ENCODE data around the gene ARGFX. TPM values are rescaled to one million over a fixed set of nuclear protein-coding genes. Genes with fewer than 3 reads are reported as not detected.

ARGFX gene
- total RNA-seq, 1 experiment from 2014 or later, result not detected

DNA sequence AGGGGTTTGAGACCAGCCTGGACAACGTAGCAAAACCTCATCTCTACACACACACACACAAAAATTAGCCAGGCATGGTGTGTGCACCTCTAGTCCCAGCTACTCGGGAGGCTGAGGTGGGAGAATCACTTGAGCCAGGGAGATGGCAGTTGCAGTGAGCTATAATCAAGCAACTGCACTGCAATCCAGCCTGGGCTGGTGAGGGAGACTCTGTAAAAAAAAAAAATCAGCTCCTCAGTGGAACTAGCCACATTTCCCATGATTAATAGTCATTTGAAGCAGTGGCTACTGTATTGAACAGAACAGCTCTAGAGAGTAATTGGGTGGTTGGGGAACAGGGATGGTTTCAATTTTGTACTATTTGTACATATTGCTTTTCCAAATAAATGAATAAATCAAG, 13.9 kb downstream of the ARGFX start (continued):
- TF ChIP-seq, protein P1, sequence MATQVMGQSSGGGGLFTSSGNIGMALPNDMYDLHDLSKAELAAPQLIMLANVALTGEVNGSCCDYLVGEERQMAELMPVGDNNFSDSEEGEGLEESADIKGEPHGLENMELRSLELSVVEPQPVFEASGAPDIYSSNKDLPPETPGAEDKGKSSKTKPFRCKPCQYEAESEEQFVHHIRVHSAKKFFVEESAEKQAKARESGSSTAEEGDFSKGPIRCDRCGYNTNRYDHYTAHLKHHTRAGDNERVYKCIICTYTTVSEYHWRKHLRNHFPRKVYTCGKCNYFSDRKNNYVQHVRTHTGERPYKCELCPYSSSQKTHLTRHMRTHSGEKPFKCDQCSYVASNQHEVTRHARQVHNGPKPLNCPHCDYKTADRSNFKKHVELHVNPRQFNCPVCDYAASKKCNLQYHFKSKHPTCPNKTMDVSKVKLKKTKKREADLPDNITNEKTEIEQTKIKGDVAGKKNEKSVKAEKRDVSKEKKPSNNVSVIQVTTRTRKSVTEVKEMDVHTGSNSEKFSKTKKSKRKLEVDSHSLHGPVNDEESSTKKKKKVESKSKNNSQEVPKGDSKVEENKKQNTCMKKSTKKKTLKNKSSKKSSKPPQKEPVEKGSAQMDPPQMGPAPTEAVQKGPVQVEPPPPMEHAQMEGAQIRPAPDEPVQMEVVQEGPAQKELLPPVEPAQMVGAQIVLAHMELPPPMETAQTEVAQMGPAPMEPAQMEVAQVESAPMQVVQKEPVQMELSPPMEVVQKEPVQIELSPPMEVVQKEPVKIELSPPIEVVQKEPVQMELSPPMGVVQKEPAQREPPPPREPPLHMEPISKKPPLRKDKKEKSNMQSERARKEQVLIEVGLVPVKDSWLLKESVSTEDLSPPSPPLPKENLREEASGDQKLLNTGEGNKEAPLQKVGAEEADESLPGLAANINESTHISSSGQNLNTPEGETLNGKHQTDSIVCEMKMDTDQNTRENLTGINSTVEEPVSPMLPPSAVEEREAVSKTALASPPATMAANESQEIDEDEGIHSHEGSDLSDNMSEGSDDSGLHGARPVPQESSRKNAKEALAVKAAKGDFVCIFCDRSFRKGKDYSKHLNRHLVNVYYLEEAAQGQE (IDR thresholded peaks at IDR 0.05; ENCODE audit: low read depth), result no peak
- no peak for TF ChIP-seq TCF7L2 (IDR thresholded peaks at IDR 0.05; ENCODE audit: borderline replicate concordance, extremely low read depth, insufficient read depth, insufficient read length)
- TF ChIP-seq YY1 (IDR thresholded peaks at IDR 0.05; ENCODE audit: extremely low read depth, insufficient replicate concordance, low read depth, low read length), result no peak
- TF ChIP-seq ZNF274 (IDR thresholded peaks at IDR 0.05; ENCODE audit: low read depth, low read length), result no peak
- no peak for TF ChIP-seq POLR2AphosphoS5 (IDR thresholded peaks at IDR 0.05; ENCODE audit: low read depth, low read length)
- TF ChIP-seq RAD21 (IDR thresholded peaks at IDR 0.05; ENCODE audit: low read depth), result no peak
- no peak for TF ChIP-seq SRF (IDR thresholded peaks at IDR 0.05; ENCODE audit: low read depth)

DNA sequence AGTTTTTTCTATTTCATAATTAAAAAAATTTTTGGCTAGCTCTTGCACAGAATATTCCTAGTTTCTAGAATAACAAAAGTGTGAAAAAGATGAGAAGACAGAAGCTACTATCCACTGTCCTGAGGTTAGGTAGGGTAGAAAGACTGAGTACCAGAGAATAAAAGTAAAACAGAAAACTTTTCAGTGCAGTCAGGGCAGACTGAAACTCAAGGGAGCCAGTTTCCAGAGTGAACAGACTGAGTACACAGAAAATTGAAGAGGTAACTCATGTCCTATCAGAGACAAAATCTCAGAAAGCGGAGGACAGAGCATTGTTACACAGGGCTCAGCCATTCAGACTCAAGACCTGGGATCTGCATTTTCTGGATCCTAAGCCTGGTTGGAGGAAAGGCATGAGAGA, 16.7 kb downstream of the ARGFX start:
- BruUV-seq (replicated peaks), result no TSS peak

More for the DNA sequence above, 16.7 kb downstream of the ARGFX start:
- Histone ChIP-seq H3K79me2 (ENCODE audit: insufficient read depth, low read length) (no peaks in the 10 kb centered on the region), H3K27ac (ENCODE audit: low read depth, low read length) (no peak overlapping the region), H4K20me1 (ENCODE audit: insufficient read depth) (no peaks in the 10 kb centered on the region), H3K9me2 (ENCODE audit: insufficient read depth) (no peaks in the 10 kb centered on the region), H2AFZ (ENCODE audit: low read depth, low read length, poor library complexity, severe bottlenecking) (no peak overlapping the region), H3K36me3 (ENCODE audit: control insufficient read depth in 1 of 2, insufficient read depth in 2 of 2, low read length in 2 of 2) (no peaks in the 10 kb centered on the region), H3K4me1 (ENCODE audit: control insufficient read depth in 1 of 2, insufficient read depth in 2 of 2, low read length in 2 of 2) (no peaks in the 10 kb centered on the region), H3K27me3 (ENCODE audit: insufficient read depth, low read length) (no peaks in the 10 kb centered on the region), H3K4me3 (replicated peaks in 1 of 2; ENCODE audit: low read depth in 1 of 2, low read length in 2 of 2) (no peak overlapping the region), H3K9me3 (ENCODE audit: control insufficient read depth in 1 of 2, insufficient read depth in 1 of 2, low read depth in 1 of 2, low read length in 2 of 2) (no peaks in the 10 kb centered on the region), H3K9ac (ENCODE audit: low read length) (no peak overlapping the region), H3K4me2 (ENCODE audit: low read length) (no peak overlapping the region)
- DNase-seq (ENCODE audit: low read depth, low spot score) (no peak), ATAC-seq (no peak)
- no peak for TF ChIP-seq SRF (IDR thresholded peaks at IDR 0.05; ENCODE audit: low read depth)
- ChIA-PET RAD21 (ENCODE audit: low non-redundant PET in 1 of 2, low total read pairs in 2 of 2, uncharacterized antibody in 2 of 2, unreplicated experiment in 2 of 2) (no interaction called here), CTCF (no interaction called here), POLR2A (no interaction called here)
- intact Hi-C loops (cut with micrococcal nuclease), result no loop called here
